ENCODE results near the gene PHF21A. TPM values are rescaled to one million over a fixed set of nuclear protein-coding genes. Genes with fewer than 3 reads are reported as not detected.

Gene PHF21A
- total RNA-seq, 2 experiments from 2014 or later: 59.5 to 66.2 TPM

GRCh38 chr11:45934580-45935318 lies 186.5 kb downstream of the PHF21A start:
- DNase-seq (no peak), ATAC-seq (ENCODE audit: poor library complexity) (no peak)
- H3K9me3 ChIP-seq (ENCODE audit: control insufficient read depth in 1 of 2, insufficient read depth in 1 of 2, low read length in 2 of 2): no peaks in the 10 kb centered on the region
- H3K36me3 ChIP-seq (ENCODE audit: insufficient read depth, low read length): peaks cover 60% of the 10 kb centered on the region
- Mint-ChIP-seq H3K27ac (no peak overlapping the region), H3K36me3 (ENCODE audit: low read depth) (peaks cover 67% of the 10 kb centered on the region), H3K27me3 (no peaks in the 10 kb centered on the region), H3K4me3 (no peak overlapping the region), H3K9me3 (no peaks in the 10 kb centered on the region), H3K4me1 (ENCODE audit: low read depth) (peaks cover 22% of the 10 kb centered on the region)
- CTCF ChIA-PET: no interaction called here
- POLR2A ChIA-PET: no interaction called here
- no peak overlapping the region for H3K4me3 ChIP-seq (ENCODE audit: low read length)
- intact Hi-C loops (cut with DNase I, micrococcal nuclease): no loop called here
- no peak overlapping the region for H3K27ac ChIP-seq (ENCODE audit: low read depth in 1 of 2, low read length in 2 of 2)
- peaks cover 26% of the 10 kb centered on the region for H3K4me1 ChIP-seq (ENCODE audit: insufficient read depth, low read length)
- TF ChIP-seq CTCF (IDR thresholded peaks at IDR 0.05): no peak
- no peaks in the 10 kb centered on the region for H3K27me3 ChIP-seq (ENCODE audit: control insufficient read depth in 1 of 2, insufficient read depth in 2 of 2, low read length in 2 of 2)

- Mint-ChIP-seq H3K4me3 (no peak overlapping the region), H3K27ac (no peak overlapping the region), H3K27me3 (no peaks in the 10 kb centered on the region), H3K36me3 (ENCODE audit: low read depth) (peaks cover 67% of the 10 kb centered on the region), H3K4me1 (ENCODE audit: low read depth) (peaks cover 25% of the 10 kb centered on the region), H3K9me3 (no peaks in the 10 kb centered on the region)
- H3K4me1 ChIP-seq (ENCODE audit: insufficient read depth, low read length): peaks cover 33% of the 10 kb centered on the region
- no peak for DNase-seq
- peaks cover 60% of the 10 kb centered on the region for H3K36me3 ChIP-seq (ENCODE audit: insufficient read depth, low read length)
- ChIA-PET POLR2A (no interaction called here), CTCF (no interaction called here)
- intact Hi-C loops (cut with DNase I, micrococcal nuclease): no loop called here
- no peak overlapping the region for H3K27ac ChIP-seq (ENCODE audit: low read depth in 1 of 2, low read length in 2 of 2)
- H3K9me3 ChIP-seq (ENCODE audit: control insufficient read depth in 1 of 2, insufficient read depth in 1 of 2, low read length in 2 of 2): no peaks in the 10 kb centered on the region
- H3K4me3 ChIP-seq (ENCODE audit: low read length): no peak overlapping the region
- no peak for TF ChIP-seq CTCF (IDR thresholded peaks at IDR 0.05)
- no peak for ATAC-seq (ENCODE audit: poor library complexity)
- no peaks in the 10 kb centered on the region for H3K27me3 ChIP-seq (ENCODE audit: control insufficient read depth in 1 of 2, insufficient read depth in 2 of 2, low read length in 2 of 2)
These were observed 187.2 kb downstream of the PHF21A start for GRCh38 chr11:45933846-45934579.

GRCh38 chr11:45933131-45933831 lies 188.0 kb downstream of the PHF21A start:
- no peak for TF ChIP-seq CTCF (IDR thresholded peaks at IDR 0.05)
- H3K36me3 ChIP-seq (ENCODE audit: insufficient read depth, low read length): peaks cover 57% of the 10 kb centered on the region
- peaks cover 25% of the 10 kb centered on the region for H3K4me1 Mint-ChIP-seq (ENCODE audit: low read depth)
- ATAC-seq (ENCODE audit: poor library complexity): no peak
- no peak overlapping the region for H3K4me3 ChIP-seq (ENCODE audit: low read length)
- ChIA-PET CTCF (no interaction called here), POLR2A (interaction anchor here (1.5 kb wide), 1 partner anchor 16 kb away, joined by 3 read pairs; the partner anchor contains the start of gene PEX16)
- H3K4me3 Mint-ChIP-seq: no peak overlapping the region
- no peak overlapping the region for H3K27ac ChIP-seq (ENCODE audit: low read depth in 1 of 2, low read length in 2 of 2)
- DNase-seq: peak in 3 of 14 experiments; percentile 21 to 26 (median 22)
- H3K4me1 ChIP-seq (ENCODE audit: insufficient read depth, low read length): peaks cover 36% of the 10 kb centered on the region
- no peaks in the 10 kb centered on the region for H3K9me3 Mint-ChIP-seq
- intact Hi-C loops (cut with DNase I, micrococcal nuclease): no loop called here
- H3K36me3 Mint-ChIP-seq (ENCODE audit: low read depth): peaks cover 63% of the 10 kb centered on the region
- H3K9me3 ChIP-seq (ENCODE audit: control insufficient read depth in 1 of 2, insufficient read depth in 1 of 2, low read length in 2 of 2): no peaks in the 10 kb centered on the region
- H3K27me3 Mint-ChIP-seq: no peaks in the 10 kb centered on the region
- no peaks in the 10 kb centered on the region for H3K27me3 ChIP-seq (ENCODE audit: control insufficient read depth in 1 of 2, insufficient read depth in 2 of 2, low read length in 2 of 2)
- H3K27ac Mint-ChIP-seq: no peak overlapping the region

All from CD4-positive, alpha-beta T cell (primary cell).